OCI-LY7 (cell line): ENCODE results near the gene KYAT1.

Experiments used
- EZH2phosphoT487 ChIP-seq: fragments of 200-600 bp; sonication (generic); IDR thresholded peaks from 2 replicates; pipeline ENCODE4 v1.6.1; 2018; ENCODE audit warnings: low read depth, borderline replicate concordance, mild to moderate bottlenecking, mixed run types, antibody characterized with exemption, low read length, moderate library complexity, mixed read lengths
- TF ChIP-seq, protein P1 (sequence below): fragments of 200-600 bp; sonication (generic); conservative IDR thresholded peaks from 2 replicates; pipeline ENCODE4 v1.5.1; 2014; ENCODE audit warnings: mild to moderate bottlenecking, antibody characterized with exemption, low read length, moderate library complexity, mixed read lengths

GRCh38 chr9:128886211-128886891 is 4.6 kb upstream of the KYAT1 start:
- TF ChIP-seq, protein P1, sequence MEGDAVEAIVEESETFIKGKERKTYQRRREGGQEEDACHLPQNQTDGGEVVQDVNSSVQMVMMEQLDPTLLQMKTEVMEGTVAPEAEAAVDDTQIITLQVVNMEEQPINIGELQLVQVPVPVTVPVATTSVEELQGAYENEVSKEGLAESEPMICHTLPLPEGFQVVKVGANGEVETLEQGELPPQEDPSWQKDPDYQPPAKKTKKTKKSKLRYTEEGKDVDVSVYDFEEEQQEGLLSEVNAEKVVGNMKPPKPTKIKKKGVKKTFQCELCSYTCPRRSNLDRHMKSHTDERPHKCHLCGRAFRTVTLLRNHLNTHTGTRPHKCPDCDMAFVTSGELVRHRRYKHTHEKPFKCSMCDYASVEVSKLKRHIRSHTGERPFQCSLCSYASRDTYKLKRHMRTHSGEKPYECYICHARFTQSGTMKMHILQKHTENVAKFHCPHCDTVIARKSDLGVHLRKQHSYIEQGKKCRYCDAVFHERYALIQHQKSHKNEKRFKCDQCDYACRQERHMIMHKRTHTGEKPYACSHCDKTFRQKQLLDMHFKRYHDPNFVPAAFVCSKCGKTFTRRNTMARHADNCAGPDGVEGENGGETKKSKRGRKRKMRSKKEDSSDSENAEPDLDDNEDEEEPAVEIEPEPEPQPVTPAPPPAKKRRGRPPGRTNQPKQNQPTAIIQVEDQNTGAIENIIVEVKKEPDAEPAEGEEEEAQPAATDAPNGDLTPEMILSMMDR, result no peak
- TF ChIP-seq EZH2phosphoT487, result no peak
